Lung (tissue), 12 donors: ENCODE results near the gene DOCK1. TPM values are rescaled to one million over a fixed set of nuclear protein-coding genes. Genes with fewer than 3 reads are reported as not detected.

ENCODE experiments used
- ATAC-seq: fragments of 200-7000 bp; cut with Tn5 transposase; one replicate; pipeline ENCODE4 v1.9.1; 2020; ENCODE audit warnings: moderate number of reproducible peaks; ENCODE audit not compliant: insufficient read depth, low FRiP score
- DNase-seq, 3 donors: peaks; one replicate each; pipeline ENCODE4 v3.0.0-alpha.2; 2013 to 2017
- H3K27ac ChIP-seq, 2 donors: one replicate each; pipeline ENCODE4 v1.5.1; 2013; ENCODE audit warnings: mild to moderate bottlenecking in 2 of 2, moderate library complexity in 2 of 2, control low read depth in 1 of 2, inconsistent platforms in 1 of 2, low read depth in 1 of 2, low read length in 1 of 2
- H3K27me3 ChIP-seq, 3 donors: one replicate each; pipeline ENCODE4 v1.5.1; 2013; ENCODE audit warnings: low read length in 2 of 3; ENCODE audit not compliant: control insufficient read depth in 3 of 3, insufficient read depth in 3 of 3
- H3K36me3 ChIP-seq, 4 donors: one replicate each; pipeline ENCODE4 v1.5.1; 2013; ENCODE audit warnings: low read length in 4 of 4, mild to moderate bottlenecking in 1 of 4, moderate library complexity in 1 of 4; ENCODE audit not compliant: control insufficient read depth in 4 of 4, insufficient read depth in 4 of 4
- H3K4me1 ChIP-seq, 5 donors: one replicate each; pipeline ENCODE4 v1.5.1; 2013; ENCODE audit warnings: low read length in 5 of 5, mild to moderate bottlenecking in 2 of 5, moderate library complexity in 1 of 5; ENCODE audit not compliant: control insufficient read depth in 5 of 5, insufficient read depth in 5 of 5
- H3K4me3 ChIP-seq: one replicate; pipeline ENCODE4 v1.5.1; 2013; ENCODE audit warnings: mild to moderate bottlenecking, control low read depth, moderate library complexity
- H3K9ac ChIP-seq, 2 donors: one replicate each; pipeline ENCODE4 v1.5.1; 2013; ENCODE audit warnings: low read length in 2 of 2, control low read depth in 1 of 2; ENCODE audit not compliant: insufficient read depth in 1 of 2
- H3K9me3 ChIP-seq, 4 donors: one replicate each; pipeline ENCODE4 v1.5.1; 2013; ENCODE audit warnings: low read length in 3 of 4, mild to moderate bottlenecking in 1 of 4, moderate library complexity in 1 of 4; ENCODE audit not compliant: control insufficient read depth in 4 of 4, insufficient read depth in 3 of 4
- CTCF ChIP-seq: IDR thresholded peaks from 2 replicates; pipeline ENCODE4 v1.5.1; 2012; ENCODE audit warnings: mild to moderate bottlenecking; ENCODE audit errors: control extremely low read depth, extremely low read depth
- WGBS, 2 donors: extraction: QIAGEN DNeasy Blood & Tissue Kit; methylation state at CpG; one replicate each; pipeline ENCODE4 v1.1.7; 2013; 5-methylcytosine and 5-hydroxymethylcytosine counted together
- polyA plus RNA-seq, 2 donors: library from polyadenylated mRNA; stranded (reverse); fragments of 200-250 nt; gene quantifications; one replicate each; pipeline ENCODE4 v1.2.1, GENCODE V29; 2013
- total RNA-seq, 2 donors: library from RNA; depleted of rRNA in 1 of 2; stranded (reverse); fragments of >200 nt in 1 of 2; gene quantifications; one replicate each; pipeline ENCODE4 v1.2.1, GENCODE V29; 2014 to 2021
- donor health status: control.
- donor health status: control.
- donor health status: Bipolar disorder and iron deficiency.
- donor health status: healthy.
- donor health status: DM: yes; HTN: yes; CAD: no.

The DOCK1 gene
- total and polyA plus RNA-seq, 4 donors = 11.2 to 102 (median 30.5) TPM

- no peak overlapping the region for H3K4me3 ChIP-seq
- H3K36me3 ChIP-seq = peaks cover 3 to 16% (median 14%) of the 10 kb centered on the region in 4 donors
- H3K4me1 ChIP-seq = no peaks in the 10 kb centered on the region
- ATAC-seq (no peak), DNase-seq (no peak)
- 92 to 94% methylated on average over 23 of the region's 23 CpGs for WGBS, 2 donors
- H3K9ac ChIP-seq = no peak overlapping the region
- no peak overlapping the region for H3K27ac ChIP-seq
- H3K9me3 ChIP-seq = no peaks in the 10 kb centered on the region
- H3K27me3 ChIP-seq = no peaks in the 10 kb centered on the region
- no peak for TF ChIP-seq CTCF
Measured at GRCh38 chr10:127347202-127347959, 442.2 kb downstream of the DOCK1 start.

DNA sequence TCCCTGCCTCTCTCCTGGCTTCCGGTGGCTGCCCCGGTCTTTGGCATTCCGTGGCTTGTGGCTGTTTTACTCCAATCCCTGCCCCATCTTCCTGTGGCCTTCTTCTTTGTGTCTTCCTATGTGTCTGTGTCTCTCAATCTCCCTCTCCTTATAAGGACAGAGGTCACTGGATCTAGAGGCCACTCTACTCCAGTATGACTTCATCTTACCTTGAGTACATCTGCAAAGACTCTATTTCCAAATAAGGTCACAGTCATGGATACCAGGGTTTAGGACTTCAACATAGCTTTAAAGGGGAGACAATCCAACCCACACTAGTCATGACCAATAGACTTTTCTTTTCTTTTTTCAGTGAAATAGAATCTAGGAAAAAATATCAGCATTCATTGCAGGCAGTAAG, 444.5 kb downstream of the DOCK1 start:
- no peak for TF ChIP-seq CTCF
- Histone ChIP-seq H3K4me3 (no peak overlapping the region), H3K9ac (no peak overlapping the region), H3K36me3 (peaks cover 0 to 13% (median 9%) of the 10 kb centered on the region in 4 donors), H3K27ac (no peak overlapping the region), H3K4me1 (no peaks in the 10 kb centered on the region), H3K27me3 (no peaks in the 10 kb centered on the region), H3K9me3 (no peaks in the 10 kb centered on the region)
- 98 to 99% methylated on average over 3 of the region's 3 CpGs for WGBS, 2 donors
- DNase-seq (no peak), ATAC-seq (no peak)

GRCh38 chr10:127351542-127351941, 446.3 kb downstream of the DOCK1 start:
- Histone ChIP-seq H3K4me1 (no peaks in the 10 kb centered on the region), H3K9me3 (no peaks in the 10 kb centered on the region), H3K27me3 (no peaks in the 10 kb centered on the region), H3K27ac (no peak overlapping the region), H3K9ac (no peak overlapping the region), H3K36me3 (peaks cover 0 to 9% (median 6%) of the 10 kb centered on the region in 4 donors), H3K4me3 (no peak overlapping the region)
- TF ChIP-seq CTCF = no peak
- 92 to 97% methylated on average over 4 of the region's 4 CpGs for WGBS, 2 donors
- ATAC-seq (no peak), DNase-seq (no peak)
